Fibroblast of upper back skin (primary cell): ENCODE results near the gene DDX56.
A peak's percentile ranks its signal among the peaks of the same experiment; 100 is the strongest.
"Not testable (repeated sequence)": the region's sequence is repeated elsewhere in the genome, so short reads cannot be mapped to it uniquely, and the experiment has no call there.

Experiments
- DNase-seq: peaks from one replicate; pipeline ENCODE4 v3.0.0-alpha.2; 2013

The DDX56 gene, protein sequence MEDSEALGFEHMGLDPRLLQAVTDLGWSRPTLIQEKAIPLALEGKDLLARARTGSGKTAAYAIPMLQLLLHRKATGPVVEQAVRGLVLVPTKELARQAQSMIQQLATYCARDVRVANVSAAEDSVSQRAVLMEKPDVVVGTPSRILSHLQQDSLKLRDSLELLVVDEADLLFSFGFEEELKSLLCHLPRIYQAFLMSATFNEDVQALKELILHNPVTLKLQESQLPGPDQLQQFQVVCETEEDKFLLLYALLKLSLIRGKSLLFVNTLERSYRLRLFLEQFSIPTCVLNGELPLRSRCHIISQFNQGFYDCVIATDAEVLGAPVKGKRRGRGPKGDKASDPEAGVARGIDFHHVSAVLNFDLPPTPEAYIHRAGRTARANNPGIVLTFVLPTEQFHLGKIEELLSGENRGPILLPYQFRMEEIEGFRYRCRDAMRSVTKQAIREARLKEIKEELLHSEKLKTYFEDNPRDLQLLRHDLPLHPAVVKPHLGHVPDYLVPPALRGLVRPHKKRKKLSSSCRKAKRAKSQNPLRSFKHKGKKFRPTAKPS

DNA sequence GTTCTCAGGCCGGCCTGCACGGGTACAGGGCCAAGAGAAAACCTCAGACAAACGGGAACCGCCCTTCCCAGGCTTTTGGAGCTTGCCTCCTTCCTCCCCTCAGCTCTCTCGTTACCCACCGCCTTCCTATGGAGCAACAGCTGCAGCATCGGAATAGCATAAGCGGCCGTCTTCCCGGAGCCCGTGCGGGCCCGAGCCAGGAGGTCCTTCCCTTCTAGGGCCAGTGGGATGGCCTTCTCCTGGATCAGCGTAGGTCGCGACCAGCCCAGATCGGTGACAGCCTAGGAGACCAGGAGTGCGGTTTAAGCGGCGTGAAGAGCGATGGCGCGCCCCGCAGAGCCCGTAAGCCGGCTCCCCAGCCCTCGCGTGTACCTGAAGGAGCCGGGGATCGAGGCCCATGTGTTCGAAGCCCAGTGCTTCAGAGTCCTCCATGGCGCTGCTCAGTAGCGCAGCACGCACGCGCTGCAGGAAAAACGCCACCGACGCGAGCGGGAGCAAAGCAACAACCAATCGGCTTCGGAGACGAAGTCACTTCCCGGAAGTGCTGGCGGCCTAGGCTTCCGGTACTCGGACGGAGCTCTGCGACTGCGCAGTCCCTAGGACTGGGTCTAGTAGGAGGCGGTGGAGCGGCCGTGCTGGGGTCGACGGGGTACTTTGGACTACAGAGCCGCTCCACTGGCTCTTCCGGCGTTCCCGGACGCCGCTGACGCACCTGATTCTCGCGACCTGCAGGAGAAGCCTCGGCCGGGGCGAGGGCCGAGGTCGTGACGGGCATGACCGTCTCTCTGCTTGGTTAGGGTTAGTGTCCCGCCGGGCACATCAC, at the start of gene DDX56:
TSS of gene DDX56 (minus strand) at position 445 of the 823 bp plus-strand sequence. CDS start at position 432, 13 bp downstream.
- peak; percentile 94 for DNase-seq

DNA sequence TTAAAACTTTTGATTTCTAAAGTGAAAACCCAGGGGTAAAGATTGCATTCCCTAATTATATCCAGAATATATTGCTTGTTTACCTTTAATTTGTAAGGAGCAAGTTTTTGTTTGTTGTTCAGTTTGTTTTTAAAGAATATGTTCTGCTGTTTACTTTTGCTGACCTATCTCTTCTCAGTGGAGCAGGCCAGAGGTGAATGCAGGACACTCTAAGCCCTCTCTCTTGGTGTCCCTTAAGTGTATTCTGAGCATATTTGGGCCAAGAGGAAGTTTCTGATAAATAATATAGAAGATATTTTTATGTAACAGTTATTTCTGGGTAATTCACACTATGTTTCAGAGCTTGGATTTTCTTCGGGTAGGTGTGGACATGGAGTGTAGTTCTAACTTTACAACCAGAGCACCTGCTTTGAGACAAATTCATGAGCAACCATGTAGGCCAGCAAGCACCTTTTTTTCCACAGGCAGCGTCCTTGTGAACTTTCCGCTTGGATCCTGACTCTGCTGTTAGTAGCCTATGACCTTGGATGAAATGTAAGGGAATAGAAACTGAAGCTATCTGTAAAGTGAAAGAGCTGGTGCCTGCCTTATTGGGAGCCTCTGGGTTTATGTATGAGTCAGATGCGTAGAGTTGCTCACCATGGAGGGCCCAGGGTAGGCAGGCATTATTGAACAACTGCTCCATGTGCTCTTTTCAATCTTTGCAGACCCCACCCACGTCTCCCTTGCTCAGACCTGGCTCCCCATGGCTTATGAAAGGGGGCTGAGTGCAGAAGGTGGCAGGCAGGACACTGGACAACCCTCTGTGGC, 48.8 kb upstream of the DDX56 start:
- no peak for DNase-seq

DNA sequence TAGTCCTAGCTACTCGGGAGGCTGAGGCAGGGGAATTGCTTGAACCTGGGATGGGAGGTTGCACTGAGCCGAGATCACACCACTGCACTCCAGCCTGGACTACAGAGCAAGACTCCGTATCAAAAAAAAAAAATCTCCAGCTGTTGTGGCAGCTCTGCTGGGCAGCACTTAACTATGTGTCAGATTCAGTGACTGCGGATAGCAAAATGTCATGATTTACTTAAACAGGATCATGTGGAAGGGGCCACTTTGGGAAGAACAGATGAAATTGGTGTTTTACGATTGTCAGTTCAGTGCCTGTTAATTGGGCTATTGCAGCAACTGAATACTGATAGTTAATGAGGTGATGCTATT, 48.0 kb upstream of the DDX56 start:
- no peak for DNase-seq

DNA sequence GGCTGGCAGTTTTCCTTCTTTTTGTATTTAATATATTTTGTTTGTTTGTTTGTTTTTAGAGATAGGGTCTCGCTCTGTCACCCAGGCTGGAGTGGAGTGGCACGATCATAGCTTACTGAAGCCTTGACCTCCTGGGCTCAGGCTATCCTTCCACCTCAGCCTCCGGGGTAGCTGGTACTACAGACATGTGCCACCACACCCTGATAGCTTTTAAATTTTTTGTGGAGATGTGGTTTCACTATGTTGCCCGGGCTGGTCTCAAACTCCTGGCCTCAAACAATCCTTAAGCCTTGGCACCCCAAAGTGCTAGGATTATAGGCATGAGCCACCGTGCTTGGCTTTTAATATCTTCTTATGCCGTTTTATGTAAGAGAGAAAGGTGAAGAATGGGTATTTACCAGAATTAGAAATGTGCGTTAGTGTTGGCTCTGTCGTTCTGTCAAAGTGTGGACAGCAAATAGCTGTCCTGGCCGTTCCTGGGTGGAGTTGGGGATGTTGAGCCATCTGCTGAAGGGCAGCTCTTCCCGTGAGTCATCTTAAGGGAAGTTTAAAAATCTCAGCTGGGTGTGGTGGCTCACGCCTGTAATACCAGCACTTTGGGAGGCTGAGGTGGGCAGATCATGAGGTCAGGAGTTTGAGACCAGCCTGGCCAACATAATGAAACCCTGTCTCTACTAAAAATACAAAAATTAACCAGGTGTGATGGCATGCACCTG, 47.5 kb upstream of the DDX56 start:
- no peak for DNase-seq

DNA sequence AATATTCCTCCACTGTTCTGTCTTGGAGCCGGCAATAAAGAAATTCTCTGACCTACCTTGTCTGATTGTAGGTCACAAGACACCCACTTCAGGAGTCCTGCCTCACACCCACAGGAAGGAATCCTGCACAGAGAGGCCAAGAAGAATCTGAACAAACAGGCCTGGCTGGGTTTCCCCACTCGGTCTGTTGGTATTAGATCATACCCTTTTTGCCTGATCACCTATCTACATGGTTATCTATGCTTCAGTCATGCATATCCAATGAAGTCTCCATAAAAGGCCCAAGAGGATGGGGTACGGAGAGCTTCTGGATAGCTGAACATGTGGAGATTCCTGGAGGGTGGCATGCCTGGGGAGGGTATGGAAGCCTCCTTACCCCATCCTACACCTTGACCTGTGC, 45.0 kb upstream of the DDX56 start:
- no peak for DNase-seq

DNA sequence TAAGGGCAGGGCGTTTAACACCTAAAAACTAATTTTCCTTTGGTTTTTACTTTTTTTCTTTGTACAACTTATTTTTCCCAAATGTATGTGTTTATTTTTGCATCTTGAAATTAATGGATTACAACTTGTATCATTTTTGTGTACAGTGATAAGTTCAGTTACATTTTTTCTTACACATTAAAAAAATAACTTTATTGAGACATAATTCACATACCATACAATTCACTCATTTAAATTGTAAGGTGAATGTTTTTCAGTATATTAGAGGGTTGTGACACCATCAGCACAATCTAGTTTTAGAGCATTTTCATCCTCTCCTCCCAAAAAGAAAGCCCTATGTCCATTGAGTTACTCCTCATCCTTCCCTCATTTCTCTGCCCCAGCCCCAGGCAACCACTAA, 44.3 kb upstream of the DDX56 start:
- no peak for DNase-seq

DNA sequence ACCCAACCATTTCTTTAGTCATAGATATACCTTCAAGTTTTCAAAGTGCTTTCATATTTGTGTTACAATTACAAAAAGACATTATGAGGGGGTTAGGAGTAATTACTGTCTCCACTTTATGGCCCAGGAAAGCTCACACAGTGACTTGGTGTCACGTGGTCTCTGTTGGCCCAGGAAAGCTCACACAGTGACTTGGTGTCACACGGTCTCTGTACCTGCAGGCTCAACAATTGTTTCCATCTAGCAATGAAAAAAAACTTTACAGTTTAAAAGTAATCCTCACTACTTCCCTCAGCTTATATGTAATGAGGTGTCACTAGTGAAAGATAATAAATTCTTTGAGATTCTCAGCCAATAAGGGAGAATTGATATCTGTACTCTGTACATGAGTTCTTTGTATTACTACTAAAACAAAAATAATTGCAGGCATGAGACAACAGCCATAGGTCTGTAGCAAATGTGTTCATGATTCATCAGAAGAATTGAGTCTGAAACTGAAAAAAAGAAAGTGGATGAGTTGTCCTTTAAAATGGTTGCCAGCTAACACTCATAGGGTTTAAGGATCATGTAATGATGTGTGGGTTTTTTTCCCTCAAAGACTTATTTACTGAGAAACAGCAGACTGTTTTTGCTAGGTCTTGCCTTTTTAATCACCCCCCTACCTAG, 43.6 kb upstream of the DDX56 start:
- peak; percentile 60 for DNase-seq

DNA sequence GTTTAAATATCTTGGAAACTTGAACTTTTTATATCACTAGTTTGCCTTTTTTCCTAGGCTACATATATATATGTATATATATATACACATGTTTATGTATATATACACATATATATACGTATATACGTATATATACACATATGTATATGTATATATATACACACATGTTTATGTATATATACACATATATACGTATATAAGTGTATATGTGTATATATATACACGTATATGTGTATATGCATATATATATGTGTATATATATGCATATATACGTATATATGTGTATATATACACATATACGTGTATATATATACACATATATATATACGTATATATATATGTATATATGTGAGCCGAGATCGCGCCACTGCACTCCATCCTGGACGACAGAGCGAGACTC, 42.8 kb upstream of the DDX56 start:
- no peak for DNase-seq

DNA sequence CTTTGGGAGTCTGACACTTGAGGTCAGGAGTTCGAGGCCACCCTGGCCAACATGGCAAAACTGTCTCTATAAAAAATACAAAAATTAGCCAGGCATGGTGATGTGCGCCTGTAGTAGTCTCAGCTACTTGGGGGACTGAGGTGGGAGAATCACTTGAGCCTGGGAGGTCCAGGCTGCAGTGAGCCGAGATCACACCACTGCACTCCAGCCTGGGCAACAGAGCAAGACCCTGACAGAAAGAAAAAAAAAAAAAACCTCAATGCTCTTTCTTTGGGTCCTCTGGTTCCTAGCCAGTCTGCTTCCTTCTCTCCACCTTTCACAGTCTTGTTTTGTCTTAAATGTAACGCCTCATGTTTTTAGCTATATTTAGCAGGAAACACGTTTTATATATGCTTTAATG, 42.1 kb upstream of the DDX56 start:
- no peak for DNase-seq

DNA sequence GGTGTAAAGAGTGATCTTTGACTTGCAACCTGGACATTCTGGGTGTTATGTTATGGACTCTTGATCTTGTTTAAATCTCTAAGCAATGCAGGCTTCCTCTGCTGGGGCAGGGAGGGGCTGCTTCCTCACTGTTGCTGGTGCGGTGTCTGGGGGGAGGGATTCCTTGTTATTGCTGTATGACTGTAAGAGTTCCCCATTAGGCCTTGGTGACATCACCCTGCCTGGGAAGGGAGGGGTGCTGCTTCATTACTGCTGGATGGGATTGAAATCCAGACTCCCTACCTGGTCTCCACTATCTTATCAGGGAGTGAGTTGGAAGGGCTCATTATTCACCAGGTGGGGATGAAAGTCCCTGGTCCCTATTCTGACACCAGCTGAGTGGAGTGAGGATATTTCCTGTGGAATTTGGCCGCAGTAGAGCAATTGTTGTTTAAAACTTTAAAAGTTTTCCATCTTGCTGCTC, 41.5 kb upstream of the DDX56 start:
- peak; percentile 29 for DNase-seq

DNA sequence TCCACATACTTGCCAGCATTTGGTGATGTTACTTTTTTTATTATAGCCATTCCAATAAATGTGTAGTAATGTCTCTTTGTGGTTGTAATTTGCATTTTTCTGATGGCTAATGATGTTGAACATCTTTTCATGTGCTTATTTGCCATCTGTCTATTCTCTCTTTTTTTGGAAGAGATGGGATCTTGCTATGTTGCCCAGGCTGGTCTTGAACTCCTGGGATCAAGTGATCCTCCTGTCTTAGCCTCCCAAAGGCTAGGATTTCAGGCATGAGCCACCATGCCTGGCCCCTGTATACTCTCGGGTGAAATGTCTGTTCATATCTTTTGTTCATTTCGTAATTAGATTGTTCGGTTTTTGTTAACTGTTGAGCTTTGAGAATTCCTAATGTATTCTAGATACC, 36.1 kb upstream of the DDX56 start:
- no peak for DNase-seq

DNA sequence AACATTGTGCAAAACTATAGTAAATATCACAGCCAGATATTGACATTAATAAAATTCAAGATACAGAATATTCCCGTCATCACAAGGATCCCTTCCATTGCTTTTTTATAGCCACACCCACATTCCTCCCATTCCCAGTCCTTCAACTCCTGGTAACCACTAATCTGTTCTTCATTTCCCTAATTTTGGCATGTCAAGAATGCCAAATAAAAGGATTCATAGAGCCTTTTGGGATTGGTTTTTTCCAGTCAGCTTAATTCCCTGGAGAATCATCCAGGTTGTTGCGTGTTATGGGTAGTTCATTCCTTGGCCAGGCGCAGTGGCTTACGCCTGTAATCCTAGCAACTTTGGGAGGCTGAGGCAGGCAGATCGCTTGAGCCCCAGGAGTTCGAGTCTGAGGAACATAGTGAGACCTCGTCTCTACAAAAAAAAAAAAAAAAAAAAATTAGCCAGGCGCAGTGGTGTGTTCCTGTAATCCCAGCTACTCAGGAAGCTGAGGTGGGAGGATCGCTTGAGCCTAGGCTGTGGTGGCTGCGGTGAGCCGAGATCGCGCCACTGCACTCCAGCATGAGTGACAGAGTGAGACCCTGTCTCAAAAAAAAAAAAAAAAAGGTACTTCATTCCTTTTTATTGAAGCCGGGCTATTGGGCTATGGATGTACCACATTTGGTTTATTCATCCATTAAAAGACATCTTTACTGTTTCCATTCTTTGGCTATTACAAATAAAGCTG, 35.4 kb upstream of the DDX56 start:
- DNase-seq: peak; percentile 92

DNA sequence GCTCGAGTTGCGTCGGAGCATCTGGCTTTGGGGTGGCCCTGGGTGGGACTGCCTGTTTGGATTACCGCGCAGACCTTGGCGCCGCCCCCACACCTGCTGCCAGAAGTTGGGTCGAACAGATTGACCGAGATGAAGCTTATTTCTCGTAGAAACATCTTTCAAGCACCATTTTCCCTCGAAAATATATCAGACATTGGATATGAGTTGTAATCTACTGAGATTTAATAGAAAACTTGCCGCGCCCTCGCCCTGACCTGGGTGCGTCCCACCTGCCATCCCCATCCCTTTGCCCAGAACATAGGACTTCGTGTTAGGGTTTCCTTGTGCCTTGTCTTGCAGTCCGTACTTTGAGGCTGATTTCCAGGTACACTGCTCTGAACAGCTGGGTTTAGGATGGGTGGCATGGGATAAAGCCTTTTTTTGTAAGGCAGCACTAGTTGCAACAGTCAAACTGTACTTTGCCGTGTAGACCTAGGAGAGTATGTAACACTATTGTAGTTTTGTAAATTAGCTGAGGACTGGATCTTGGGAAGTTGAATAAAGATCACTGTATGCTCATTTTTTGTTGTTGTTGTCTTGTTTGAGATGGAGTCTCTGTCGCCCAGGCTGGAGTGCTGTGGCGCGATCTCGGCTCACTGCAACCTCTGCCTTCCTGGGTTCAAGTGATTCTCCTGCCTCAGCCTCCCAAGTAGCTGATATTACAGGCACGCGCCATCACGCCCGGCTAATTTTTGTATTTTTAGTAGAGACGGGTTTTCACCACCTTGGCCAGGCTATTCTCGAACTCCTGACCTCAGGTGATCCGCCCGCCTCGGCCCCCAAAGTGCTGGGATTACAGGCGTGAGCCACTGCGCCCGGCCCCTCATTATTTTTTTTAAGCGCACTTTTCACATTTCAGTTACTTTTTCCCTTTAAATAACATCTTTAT, 33.7 kb upstream of the DDX56 start:
- no peak for DNase-seq

DNA sequence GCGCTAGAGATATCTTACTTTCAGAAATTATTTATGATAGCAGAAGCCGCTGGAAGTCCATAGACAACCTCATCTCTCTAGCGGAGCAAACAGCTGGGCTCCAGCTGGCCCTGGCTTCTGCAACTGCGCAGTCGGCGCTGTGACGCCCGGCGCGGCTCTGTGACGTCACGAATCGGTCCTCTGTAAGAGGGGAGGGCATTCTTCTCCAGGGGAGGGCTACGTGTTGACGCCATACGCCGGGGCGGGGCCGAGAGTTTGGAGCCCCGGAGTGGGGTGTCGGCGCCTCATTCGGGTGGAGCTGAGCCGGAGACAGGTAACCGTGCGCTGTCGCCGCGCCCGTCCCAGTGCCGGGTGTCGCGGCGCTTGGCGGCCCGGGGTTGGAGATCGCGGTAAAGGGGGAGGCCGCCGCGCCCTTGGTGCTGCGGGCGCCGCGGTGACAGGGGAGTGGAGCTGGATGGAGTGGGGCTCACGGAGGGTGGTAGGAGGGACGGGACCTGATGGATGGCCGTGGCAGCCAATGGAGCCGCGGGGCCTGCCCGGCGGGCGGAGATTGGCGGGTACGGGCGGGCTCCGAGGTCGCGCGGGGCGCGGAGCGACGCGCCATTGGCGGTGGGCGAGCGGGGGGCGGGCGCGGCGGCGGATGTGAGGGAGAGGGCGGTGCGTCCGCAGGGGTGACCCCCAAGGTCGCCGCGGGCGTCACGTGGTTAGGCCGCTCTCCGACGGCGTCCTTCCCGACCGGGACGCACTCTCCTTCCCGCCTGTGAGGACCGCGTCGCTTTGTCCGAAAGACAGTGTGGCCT, 32.8 kb upstream of the DDX56 start, which contains the start of gene OGDH:
TSS of gene OGDH (plus strand) at position 287 of the 800 bp plus-strand sequence. CDS start 17,717 bp downstream, outside the sequence.
- peak; percentile 99 for DNase-seq

DNA sequence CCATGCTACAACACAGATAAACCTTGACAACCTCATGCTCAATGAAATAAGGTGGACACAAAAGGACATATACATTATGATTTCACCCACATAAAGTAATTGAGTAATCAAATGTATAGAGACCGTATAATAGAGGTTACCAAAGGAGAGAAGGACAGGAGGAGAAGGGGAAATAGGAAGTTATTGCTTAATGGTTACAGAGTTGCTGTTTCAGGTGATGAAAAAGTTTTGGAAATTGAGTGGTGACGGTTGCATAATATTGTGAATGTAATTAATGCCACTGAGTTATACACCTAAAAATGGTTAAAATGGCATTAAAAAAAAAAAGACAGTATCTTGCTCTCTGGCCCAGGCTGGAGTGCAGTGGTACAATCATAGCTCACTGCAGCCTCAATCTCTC, 31.2 kb upstream of the DDX56 start:
- DNase-seq: no peak

DNA sequence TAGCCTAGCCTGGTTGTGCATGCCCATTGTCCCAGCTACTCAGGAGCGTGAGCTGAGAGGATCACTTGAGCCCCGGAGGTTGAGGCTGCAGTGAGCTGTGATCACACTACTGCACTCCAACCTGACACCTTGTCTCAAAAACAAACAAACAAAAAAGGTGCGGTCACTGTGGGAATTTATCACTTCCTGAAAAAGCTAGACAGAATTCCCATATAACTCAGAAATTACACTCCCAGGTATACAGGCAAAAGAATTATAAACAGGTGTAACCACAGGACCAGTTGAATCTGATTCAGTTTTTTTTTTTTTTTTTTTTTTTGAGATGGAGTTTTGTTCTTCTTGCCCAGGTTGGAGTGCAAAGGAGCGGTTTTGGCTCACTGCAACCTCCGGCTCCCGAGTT, 29.5 kb upstream of the DDX56 start:
- DNase-seq: no peak

DNA sequence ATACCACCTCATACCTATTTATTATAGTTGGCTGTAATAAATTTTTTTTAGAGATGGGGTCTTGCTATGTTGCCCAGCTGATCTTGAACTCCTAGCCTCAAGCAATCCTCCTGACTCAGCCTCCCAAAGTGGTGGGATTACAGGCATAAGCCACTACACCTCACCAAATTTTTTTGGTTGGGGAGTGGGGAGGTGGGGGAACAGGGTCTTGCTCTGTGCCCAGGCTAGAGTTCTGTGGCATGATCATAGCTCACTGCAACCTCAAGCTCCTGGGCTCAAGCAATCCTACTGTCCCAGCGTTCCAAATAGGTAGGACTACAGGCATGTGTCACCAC, 28.8 kb upstream of the DDX56 start:
- DNase-seq: no peak

DNA sequence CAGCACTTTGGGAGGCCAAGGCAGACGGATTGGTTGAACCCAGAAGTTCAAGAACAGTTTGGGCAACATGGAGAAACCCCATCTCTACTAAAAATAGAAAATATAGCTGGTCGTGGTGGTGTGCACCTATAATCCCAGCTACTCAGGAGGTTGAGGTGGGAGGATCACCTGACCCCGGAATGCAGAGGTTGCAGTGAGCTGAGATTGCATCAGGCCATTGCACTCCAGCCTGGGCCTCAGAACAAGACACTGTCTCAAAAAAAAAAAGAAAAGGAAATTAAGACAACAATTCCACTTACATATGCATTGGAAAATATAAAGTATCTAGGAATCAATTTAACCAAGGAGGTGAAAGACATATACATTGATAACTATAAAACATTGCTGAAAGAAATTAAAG, 25.5 kb upstream of the DDX56 start:
- no peak for DNase-seq

DNA sequence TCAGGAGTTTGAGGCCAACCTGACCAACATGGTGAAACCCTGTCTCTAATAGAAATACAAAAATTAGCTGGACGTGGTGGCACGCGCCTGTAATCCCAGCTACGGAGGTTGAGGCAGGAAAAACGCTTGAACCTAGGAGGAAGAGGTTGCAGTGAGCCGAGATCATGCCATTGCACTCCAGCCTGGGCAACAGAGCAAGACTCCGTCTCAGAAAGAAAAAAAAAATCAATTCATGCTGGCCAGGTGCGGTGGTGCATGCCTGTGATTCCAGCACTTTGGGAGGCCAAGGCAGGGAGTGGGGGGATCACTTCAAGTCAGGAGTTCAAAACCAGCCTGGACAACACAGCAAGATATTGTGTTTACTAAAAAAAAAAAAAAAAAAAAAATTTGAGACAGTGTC, 23.5 kb upstream of the DDX56 start:
- not testable (repeated sequence) for DNase-seq
